Neural progenitor cell (in vitro differentiated cells): Measurements from ENCODE around the gene ACLY. TPM values are rescaled to one million over a fixed set of nuclear protein-coding genes. Genes with fewer than 3 reads are reported as not detected.
"Not testable (repeated sequence)": the region's sequence is repeated elsewhere in the genome, so short reads cannot be mapped to it uniquely, and the experiment has no call there.

ENCODE experiments used
- DNase-seq: peaks from one replicate; pipeline ENCODE4 v3.0.0-alpha.2; 2016; ENCODE audit warnings: low spot score
- H2AFZ ChIP-seq: fragments of 200-600 bp; sonication (generic); replicated peaks from 2 replicates; pipeline ENCODE4 v1.6.1; 2016; ENCODE audit warnings: antibody characterized with exemption
- H3F3A ChIP-seq: fragments of 200-600 bp; sonication (generic); 2 replicates; pipeline ENCODE4 v1.6.1; 2016; ENCODE audit warnings: antibody characterized with exemption, low read depth
- H3K27ac ChIP-seq: fragments of 200-600 bp; sonication (generic); 2 replicates; pipeline ENCODE4 v1.5.1; 2016; ENCODE audit warnings: mild to moderate bottlenecking
- H3K27me3 ChIP-seq: fragments of 200-600 bp; sonication (generic); 2 replicates; pipeline ENCODE4 v1.6.1; 2016; ENCODE audit warnings: mild to moderate bottlenecking, moderate library complexity
- H3K36me3 ChIP-seq: fragments of 200-600 bp; sonication (generic); 2 replicates; pipeline ENCODE4 v1.5.1; 2016
- H3K4me1 ChIP-seq: fragments of 200-600 bp; sonication (generic); 2 replicates; pipeline ENCODE4 v1.6.1; 2016; ENCODE audit warnings: mixed run types
- H3K4me2 ChIP-seq: fragments of 200-600 bp; sonication (generic); 2 replicates; pipeline ENCODE4 v1.6.1; 2016
- H3K4me3 ChIP-seq: fragments of 200-600 bp; sonication (generic); 2 replicates; pipeline ENCODE4 v1.5.1; 2016
- H3K79me2 ChIP-seq: fragments of 200-600 bp; sonication (generic); 2 replicates; pipeline ENCODE4 v1.6.1; 2016; ENCODE audit warnings: low read depth
- H3K9ac ChIP-seq: fragments of 200-600 bp; sonication (generic); 2 replicates; pipeline ENCODE4 v1.6.1; 2016
- H3K9me3 ChIP-seq: fragments of 200-600 bp; sonication (generic); 2 replicates; pipeline ENCODE4 v1.5.1; 2016; ENCODE audit warnings: low read depth
- H4K20me1 ChIP-seq: fragments of 200-600 bp; sonication (generic); 2 replicates; pipeline ENCODE4 v1.6.1; 2016; ENCODE audit warnings: low read depth
- H3K27ac Mint-ChIP-seq: 3 replicates; pipeline ENCODE4 v1.8.0; 2021; ENCODE audit warnings: mixed read lengths
- H3K27me3 Mint-ChIP-seq: 2 replicates; pipeline ENCODE4 v1.8.0; 2022; ENCODE audit warnings: low read depth, mild to moderate bottlenecking, inconsistent platforms, moderate library complexity, mixed read lengths; ENCODE audit not compliant: insufficient read depth
- H3K36me3 Mint-ChIP-seq: 3 replicates; pipeline ENCODE4 v1.8.0; 2021; ENCODE audit warnings: mixed read lengths
- H3K4me1 Mint-ChIP-seq: 3 replicates; pipeline ENCODE4 v1.8.0; 2021; ENCODE audit warnings: mixed read lengths
- H3K4me3 Mint-ChIP-seq: 3 replicates; pipeline ENCODE4 v1.8.0; 2021; ENCODE audit warnings: mild to moderate bottlenecking, moderate library complexity, mixed read lengths
- H3K9me3 Mint-ChIP-seq: 3 replicates; pipeline ENCODE4 v1.8.0; 2020; ENCODE audit warnings: mixed read lengths
- EZH2 ChIP-seq: fragments of 200-600 bp; sonication (generic); IDR thresholded peaks from 2 replicates; pipeline ENCODE4 v1.6.1; 2017; ENCODE audit warnings: antibody characterized with exemption, mild to moderate bottlenecking, moderate library complexity
- EZH2phosphoT487 ChIP-seq: fragments of 200-600 bp; sonication (generic); IDR thresholded peaks from 2 replicates; pipeline ENCODE4 v1.6.1; 2017; ENCODE audit warnings: antibody characterized with exemption
- total RNA-seq: library from RNA; depleted of rRNA; stranded (reverse); fragments of >200 nt; gene quantifications from 2 replicates; pipeline ENCODE4 v1.2.3, GENCODE V29; 2015; ENCODE audit warnings: low replicate concordance
- TF ChIP-seq, protein P1 (sequence below): fragments of 200-600 bp; sonication (generic); IDR thresholded peaks from 2 replicates; pipeline ENCODE4 v1.5.1; 2017; ENCODE audit warnings: antibody characterized with exemption, mild to moderate bottlenecking

Gene ACLY
- total RNA-seq, 1 donor from 2014 or later = 221 TPM

DNA sequence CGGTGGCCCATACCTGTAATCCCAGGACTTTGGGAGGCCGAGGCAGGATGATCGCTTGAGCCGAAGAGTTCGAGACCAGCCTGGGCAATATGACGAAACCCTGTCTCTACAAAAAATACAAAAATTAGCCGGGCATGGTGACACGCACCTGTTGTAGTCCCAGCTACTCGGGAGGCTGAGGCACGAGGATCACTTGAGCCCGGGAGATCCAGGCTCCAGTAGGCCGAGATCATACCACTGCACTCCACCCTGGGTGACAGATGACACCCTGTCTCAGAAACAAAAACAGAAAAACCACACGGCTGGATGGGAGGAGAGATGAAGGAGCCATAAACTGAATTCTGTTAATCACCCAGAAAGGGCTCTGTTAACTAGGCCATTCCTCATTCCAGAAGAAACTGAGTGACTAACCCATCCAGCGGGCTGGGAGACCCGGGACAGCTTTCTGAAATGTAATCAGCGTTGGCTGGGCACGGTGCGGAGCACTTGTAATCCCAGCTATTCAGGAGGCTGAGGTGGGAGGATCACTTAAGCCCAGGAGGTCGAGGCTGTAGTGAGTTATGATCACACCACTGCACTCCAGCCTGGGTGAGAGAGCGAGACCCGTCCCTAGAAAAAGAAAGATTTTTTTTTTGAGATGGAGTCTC lies 82.1 kb downstream of the ACLY start:
- H3K27ac Mint-ChIP-seq = no peak overlapping the region

GRCh38 chr17:41835800-41836549 lies 82.8 kb downstream of the ACLY start, which contains the start of gene NT5C3B:
Gene NT5C3B (minus strand): TSS chr17:41836232. CDS start chr17:41836193, 39 bp downstream.
- H3K27ac Mint-ChIP-seq = no peak within 1 kb of the TSS
- Histone ChIP-seq H3K36me3 (no peaks in the 10 kb centered on the region), H3K4me1 (peaks cover 7% of the 10 kb centered on the region), H3K9ac (peak within 1 kb of the TSS; percentile 73), H4K20me1 (peaks cover 17% of the 10 kb centered on the region), H3K4me3 (peak within 1 kb of the TSS; percentile 98), H2AFZ (peak within 1 kb of the TSS; percentile 98), H3F3A (no peaks in the 10 kb centered on the region), H3K27me3 (peaks cover 14% of the 10 kb centered on the region), H3K27ac (no peak within 1 kb of the TSS), H3K79me2 (peaks cover 18% of the 10 kb centered on the region), H3K4me2 (peak within 1 kb of the TSS; percentile 99), H3K9me3 (no peaks in the 10 kb centered on the region)
- peak within 1 kb of the TSS; percentile 93 for H3K4me3 Mint-ChIP-seq
- peak; percentile 78 for DNase-seq
- H3K36me3 Mint-ChIP-seq = peaks cover 22% of the 10 kb centered on the region
- H3K4me1 Mint-ChIP-seq = peaks cover 12% of the 10 kb centered on the region
- no peaks in the 10 kb centered on the region for H3K9me3 Mint-ChIP-seq
- TF ChIP-seq EZH2 = peak; percentile 32
- TF ChIP-seq EZH2phosphoT487 = no peak
- peaks cover 3% of the 10 kb centered on the region for H3K27me3 Mint-ChIP-seq

More for the DNA sequence above, 82.1 kb downstream of the ACLY start:
- no peaks in the 10 kb centered on the region for H3F3A ChIP-seq
- peaks cover 14% of the 10 kb centered on the region for H3K27me3 ChIP-seq
- Mint-ChIP-seq H3K36me3 (peaks cover 18% of the 10 kb centered on the region), H3K4me3 (peak overlapping the region; percentile 90), H3K9me3 (no peaks in the 10 kb centered on the region), H3K4me1 (peaks cover 12% of the 10 kb centered on the region), H3K27me3 (peaks cover 3% of the 10 kb centered on the region)
- peak overlapping the region; percentile 98 for H3K4me3 ChIP-seq
- no peak for DNase-seq
- H2AFZ ChIP-seq = peak overlapping the region; percentile 98
- H3K79me2 ChIP-seq = peaks cover 18% of the 10 kb centered on the region
- TF ChIP-seq, protein P1, sequence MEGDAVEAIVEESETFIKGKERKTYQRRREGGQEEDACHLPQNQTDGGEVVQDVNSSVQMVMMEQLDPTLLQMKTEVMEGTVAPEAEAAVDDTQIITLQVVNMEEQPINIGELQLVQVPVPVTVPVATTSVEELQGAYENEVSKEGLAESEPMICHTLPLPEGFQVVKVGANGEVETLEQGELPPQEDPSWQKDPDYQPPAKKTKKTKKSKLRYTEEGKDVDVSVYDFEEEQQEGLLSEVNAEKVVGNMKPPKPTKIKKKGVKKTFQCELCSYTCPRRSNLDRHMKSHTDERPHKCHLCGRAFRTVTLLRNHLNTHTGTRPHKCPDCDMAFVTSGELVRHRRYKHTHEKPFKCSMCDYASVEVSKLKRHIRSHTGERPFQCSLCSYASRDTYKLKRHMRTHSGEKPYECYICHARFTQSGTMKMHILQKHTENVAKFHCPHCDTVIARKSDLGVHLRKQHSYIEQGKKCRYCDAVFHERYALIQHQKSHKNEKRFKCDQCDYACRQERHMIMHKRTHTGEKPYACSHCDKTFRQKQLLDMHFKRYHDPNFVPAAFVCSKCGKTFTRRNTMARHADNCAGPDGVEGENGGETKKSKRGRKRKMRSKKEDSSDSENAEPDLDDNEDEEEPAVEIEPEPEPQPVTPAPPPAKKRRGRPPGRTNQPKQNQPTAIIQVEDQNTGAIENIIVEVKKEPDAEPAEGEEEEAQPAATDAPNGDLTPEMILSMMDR = no peak
- no peak for TF ChIP-seq EZH2phosphoT487
- TF ChIP-seq EZH2 = no peak
- H3K4me2 ChIP-seq = peak overlapping the region; percentile 99
- H3K9ac ChIP-seq = no peak overlapping the region
- H3K4me1 ChIP-seq = peaks cover 7% of the 10 kb centered on the region
- H3K27ac ChIP-seq = no peak overlapping the region
- H4K20me1 ChIP-seq = peaks cover 17% of the 10 kb centered on the region
- H3K9me3 ChIP-seq = no peaks in the 10 kb centered on the region
- H3K36me3 ChIP-seq = no peaks in the 10 kb centered on the region

DNA sequence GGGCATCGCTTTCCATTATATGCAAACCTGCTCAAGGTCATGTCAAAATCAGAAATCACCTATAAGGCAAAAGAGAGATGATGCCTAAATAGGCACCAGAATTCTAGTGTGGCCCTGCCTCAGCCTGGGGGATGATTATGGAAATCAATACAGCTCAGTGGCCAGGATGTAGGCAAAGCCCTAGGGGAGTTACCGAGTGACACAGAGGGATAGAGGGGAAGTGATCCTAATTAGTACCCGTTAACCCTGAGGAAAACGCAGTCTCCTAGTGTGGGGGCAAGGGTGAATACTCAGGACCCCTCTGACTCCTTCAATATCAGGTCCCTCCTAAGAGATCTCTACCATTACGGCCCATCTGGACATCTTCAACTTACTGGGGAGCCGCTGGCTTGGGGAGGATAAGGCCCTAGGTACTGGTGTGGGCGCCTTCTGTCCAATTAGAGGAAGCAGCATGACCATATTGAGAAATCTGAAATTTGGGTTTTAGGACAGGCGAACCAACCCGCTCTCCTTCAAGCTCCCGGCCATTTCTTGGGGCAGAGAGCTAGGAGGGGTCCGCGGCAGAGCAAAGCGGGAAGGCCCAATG lies 83.4 kb downstream of the ACLY start:
- no peaks in the 10 kb centered on the region for H3K36me3 ChIP-seq
- peak overlapping the region; percentile 99 for H3K4me2 ChIP-seq
- no peaks in the 10 kb centered on the region for H3F3A ChIP-seq
- no peaks in the 10 kb centered on the region for H3K9me3 ChIP-seq
- Mint-ChIP-seq H3K27ac (no peak overlapping the region), H3K9me3 (no peaks in the 10 kb centered on the region), H3K4me1 (peaks cover 12% of the 10 kb centered on the region), H3K36me3 (peaks cover 27% of the 10 kb centered on the region), H3K27me3 (peaks cover 3% of the 10 kb centered on the region), H3K4me3 (peak overlapping the region; percentile 93)
- peak overlapping the region; percentile 98 for H2AFZ ChIP-seq
- H3K9ac ChIP-seq = peak overlapping the region; percentile 73
- H3K4me3 ChIP-seq = peak overlapping the region; percentile 98
- peaks cover 17% of the 10 kb centered on the region for H4K20me1 ChIP-seq
- peaks cover 18% of the 10 kb centered on the region for H3K79me2 ChIP-seq
- peak; percentile 25 for DNase-seq
- peaks cover 14% of the 10 kb centered on the region for H3K27me3 ChIP-seq
- no peak overlapping the region for H3K27ac ChIP-seq
- peaks cover 7% of the 10 kb centered on the region for H3K4me1 ChIP-seq
- TF ChIP-seq EZH2 = no peak
- TF ChIP-seq, protein P1 = no peak
- TF ChIP-seq EZH2phosphoT487 = no peak

- H3K4me2 ChIP-seq, H3K9ac ChIP-seq, H3K27me3 Mint-ChIP-seq, H3K9me3 Mint-ChIP-seq, H3K4me1 ChIP-seq, H3K4me1 Mint-ChIP-seq, H3K27ac Mint-ChIP-seq, H3K36me3 ChIP-seq, H3K9me3 ChIP-seq, H3K4me3 ChIP-seq, H2AFZ ChIP-seq, H3K4me3 Mint-ChIP-seq, H3K27ac ChIP-seq, H3K27me3 ChIP-seq, DNase-seq, H3F3A ChIP-seq: not testable (repeated sequence)
- Histone ChIP-seq H4K20me1 (peaks cover 12% of the 10 kb centered on the region), H3K79me2 (peaks cover 12% of the 10 kb centered on the region)
- H3K36me3 Mint-ChIP-seq = peaks cover 39% of the 10 kb centered on the region
Observed at GRCh38 chr17:41829961-41830360, 88.8 kb downstream of the ACLY start.
